Testis (tissue), 3 donors: ENCODE results near the gene MBP. TPM values are rescaled to one million over a fixed set of nuclear protein-coding genes. Genes with fewer than 3 reads are reported as not detected.

ENCODE experiments used
- DNase-seq: peaks from one replicate; pipeline ENCODE4 v3.0.0-alpha.2; 2019
- H3K27ac ChIP-seq, 2 donors: fragments of 200-600 bp; sonication (generic); one replicate each; pipeline ENCODE4 v1.5.1; 2019
- H3K27me3 ChIP-seq: fragments of 200-600 bp; sonication (generic); one replicate; pipeline ENCODE4 v1.5.1; 2019
- H3K36me3 ChIP-seq: fragments of 200-600 bp; sonication (generic); one replicate; pipeline ENCODE4 v1.5.1; 2017; ENCODE audit warnings: low read depth; ENCODE audit errors: missing control alignments
- H3K4me1 ChIP-seq: fragments of 200-600 bp; sonication (generic); one replicate; pipeline ENCODE4 v1.5.1; 2019
- H3K4me3 ChIP-seq, 2 donors: fragments of 200-600 bp; sonication (generic); one replicate each; pipeline ENCODE4 v1.5.1; 2017 to 2019
- H3K9me3 ChIP-seq: fragments of 200-600 bp; sonication (generic); one replicate; pipeline ENCODE4 v1.5.1; 2017
- CTCF ChIP-seq, 3 experiments: fragments of 450-650 bp in 2 of 3; fragments of 200-600 bp in 1 of 3; sonication (generic) in 1 of 3; IDR thresholded peaks; one replicate each; pipeline ENCODE4 v1.5.1; 2016 to 2019; ENCODE audit warnings: antibody characterized with exemption in 3 of 3, mild to moderate bottlenecking in 2 of 3, moderate library complexity in 1 of 3
- POLR2A ChIP-seq: fragments of 450-650 bp; IDR thresholded peaks from one replicate; pipeline ENCODE4 v1.6.1; 2017; ENCODE audit warnings: antibody characterized with exemption, mild to moderate bottlenecking, moderate library complexity
- WGBS, 2 donors: methylation state at CpG; one replicate each; pipeline ENCODE4 v1.1.5; 2018; 5-methylcytosine and 5-hydroxymethylcytosine counted together
- intact Hi-C: fragments of 100-400 bp; cut with DNase I; formaldehyde crosslinking; loops from one replicate; pipeline ENCODE4 v1.15.1; 2023; ENCODE audit warnings: low total_unique reads
- polyA plus RNA-seq: library from polyadenylated mRNA; stranded (reverse); fragments of 350-450 nt; fragmentation: Illumina TruSeq; extraction: RNeasy Lipid Tissue Mini Kit (QIAGEN cat#74804); gene quantifications from one replicate; pipeline ENCODE4 v1.2.3, GENCODE V29; 2014; ENCODE audit warnings: low read depth, low replicate concordance; ENCODE audit not compliant: insufficient read depth
- total RNA-seq, 2 donors: library from RNA; depleted of rRNA; stranded (reverse); fragments of >200 nt; gene quantifications; one replicate each; pipeline ENCODE4 v1.2.3, GENCODE V29; 2016

Gene MBP
- total and polyA plus RNA-seq, 3 donors from 2014 or later: 15.4 to 20.3 (median 16.7) TPM

- Histone ChIP-seq H3K9me3 (no peaks in the 10 kb centered on the region), H3K27me3 (no peaks in the 10 kb centered on the region), H3K4me1 (peaks cover 10% of the 10 kb centered on the region), H3K36me3 (no peaks in the 10 kb centered on the region), H3K4me3 (no peak overlapping the region), H3K27ac (no peak overlapping the region)
- 92 to 93% methylated on average over 9 of the region's 9 CpGs for WGBS, 2 donors
- TF ChIP-seq POLR2A (no peak), CTCF (IDR thresholded peaks at IDR 0.05) (no peak)
- intact Hi-C loops: no loop called here
- no peak for DNase-seq
Observed at GRCh38 chr18:77082316-77082955, 50.1 kb downstream of the MBP start.

GRCh38 chr18:77081390-77081778 lies 51.2 kb downstream of the MBP start:
- Histone ChIP-seq H3K27ac (no peak overlapping the region), H3K36me3 (no peaks in the 10 kb centered on the region), H3K4me3 (no peak overlapping the region), H3K9me3 (no peaks in the 10 kb centered on the region), H3K4me1 (peaks cover 10% of the 10 kb centered on the region), H3K27me3 (no peaks in the 10 kb centered on the region)
- 76 to 79% methylated on average over 2 of the region's 2 CpGs for WGBS, 2 donors
- TF ChIP-seq POLR2A (no peak), CTCF (IDR thresholded peaks at IDR 0.05) (no peak)
- intact Hi-C loops: no loop called here
- no peak for DNase-seq

GRCh38 chr18:77079954-77080682 lies 52.5 kb downstream of the MBP start:
- Histone ChIP-seq H3K36me3 (no peaks in the 10 kb centered on the region), H3K9me3 (no peaks in the 10 kb centered on the region), H3K27me3 (no peaks in the 10 kb centered on the region), H3K27ac (no peak overlapping the region), H3K4me1 (peaks cover 10% of the 10 kb centered on the region), H3K4me3 (no peak overlapping the region)
- no peak for DNase-seq
- TF ChIP-seq CTCF (IDR thresholded peaks at IDR 0.05) (no peak), POLR2A (no peak)
- intact Hi-C loops: no loop called here
- 71 to 75% methylated on average over 12 of the region's 12 CpGs for WGBS, 2 donors

GRCh38 chr18:77079088-77079487 lies 53.5 kb downstream of the MBP start:
- no peaks in the 10 kb centered on the region for H3K9me3 ChIP-seq
- no peak for DNase-seq
- 82 to 97% methylated on average over 6 of the region's 6 CpGs for WGBS, 2 donors
- H3K4me1 ChIP-seq: peaks cover 3% of the 10 kb centered on the region
- no peak overlapping the region for H3K27ac ChIP-seq
- intact Hi-C loops: no loop called here
- no peaks in the 10 kb centered on the region for H3K27me3 ChIP-seq
- H3K36me3 ChIP-seq: no peaks in the 10 kb centered on the region
- TF ChIP-seq CTCF (IDR thresholded peaks at IDR 0.05): no peak
- no peak for TF ChIP-seq POLR2A
- H3K4me3 ChIP-seq: no peak overlapping the region
